Panc1 (cell line): ENCODE data around the gene NDUFAF2. TPM values are rescaled to one million over a fixed set of nuclear protein-coding genes. Genes with fewer than 3 reads are reported as not detected.

Experiments used
- ATAC-seq: fragments of 200-7000 bp; cut with Tn5 transposase; 2 replicates; pipeline ENCODE4 v1.9.1; 2020; ENCODE audit warnings: mild to moderate bottlenecking, moderate library complexity
- BruUV-seq: library from RNA; stranded (reverse); fragments of 400-500 nt; replicated peaks from 2 replicates; lab custom pipeline; 2021; lab: Mats Ljungman, UMichigan
- CTCF ChIA-PET: fragments of 300-600 bp; sonication (Branson Sonifier 250); formaldehyde crosslinking; loops from one replicate; lab custom pipeline; 2022; ENCODE audit warnings: antibody characterized with exemption; lab: Charles Lee
- POLR2A ChIA-PET: fragments of 300-600 bp; sonication (Branson Sonifier 250); formaldehyde crosslinking; loops from one replicate; lab custom pipeline; 2022; ENCODE audit warnings: antibody characterized with exemption; lab: Charles Lee
- DNase-seq: peaks from one replicate; pipeline ENCODE4 v3.0.0-alpha.2; 2010; ENCODE audit warnings: low read depth, low spot score
- H3K27ac ChIP-seq: 2 replicates; pipeline ENCODE4 v1.5.1; 2011; ENCODE audit warnings: mild to moderate bottlenecking, low read length, inconsistent platforms
- H3K27me3 ChIP-seq: fragments of 200-500 bp; sonication (Bioruptor generic); 2 replicates; pipeline ENCODE4 v1.6.0; 2014; ENCODE audit warnings: low read length, inconsistent platforms; ENCODE audit not compliant: control insufficient read depth, insufficient read depth
- H3K36me3 ChIP-seq: fragments of 200-500 bp; sonication (Bioruptor generic); 2 replicates; pipeline ENCODE4 v1.5.1; 2014; ENCODE audit warnings: inconsistent platforms, mild to moderate bottlenecking, low read length, moderate library complexity; ENCODE audit not compliant: control insufficient read depth, insufficient read depth
- H3K4me1 ChIP-seq: 2 replicates; pipeline ENCODE4 v1.5.1; 2011; ENCODE audit warnings: inconsistent platforms, mild to moderate bottlenecking, low read length, moderate library complexity; ENCODE audit not compliant: control insufficient read depth, insufficient read depth
- H3K4me3 ChIP-seq, 2 experiments: 2 replicates each; pipeline ENCODE4 v1.5.1; 2011 to 2012; ENCODE audit warnings: low read depth in 2 of 2, low read length in 2 of 2, mild to moderate bottlenecking in 2 of 2, inconsistent platforms in 1 of 2, moderate library complexity in 1 of 2
- H3K9me3 ChIP-seq: fragments of 200-500 bp; sonication (Bioruptor generic); 2 replicates; pipeline ENCODE4 v1.5.1; 2014; ENCODE audit warnings: low read depth, mild to moderate bottlenecking, inconsistent platforms, low read length, moderate library complexity; ENCODE audit not compliant: control insufficient read depth, insufficient read depth
- CTCF ChIP-seq: fragments of 450-650 bp; IDR thresholded peaks from 2 replicates; pipeline ENCODE4 v1.5.1; 2017; ENCODE audit warnings: mild to moderate bottlenecking
- POLR2AphosphoS5 ChIP-seq: IDR thresholded peaks from 2 replicates; pipeline ENCODE4 v1.6.1; 2012; ENCODE audit warnings: mild to moderate bottlenecking, low read depth, low read length, moderate library complexity
- REST ChIP-seq, 2 experiments: IDR thresholded peaks; 2 replicates each; pipeline ENCODE4 v1.6.1; 2011 to 2012; ENCODE audit warnings: low read depth in 2 of 2, control low read depth in 1 of 2, low read length in 1 of 2, mild to moderate bottlenecking in 1 of 2, moderate library complexity in 1 of 2; ENCODE audit not compliant: insufficient read depth in 1 of 2
- SIN3A ChIP-seq: IDR thresholded peaks from 2 replicates; pipeline ENCODE4 v1.6.1; 2012; ENCODE audit warnings: low read depth, mild to moderate bottlenecking, low read length, moderate library complexity, borderline replicate concordance; ENCODE audit not compliant: insufficient read depth
- TCF7L2 ChIP-seq: IDR thresholded peaks from 2 replicates; pipeline ENCODE4 v1.6.1; 2011; ENCODE audit warnings: mild to moderate bottlenecking, low read depth, low read length, inconsistent platforms
- in situ Hi-C: cut with HindIII; loops from 2 replicates; pipeline ENCODE4 v1.10.0; 2016; ENCODE audit warnings: low sequenced_read_pairs, low pct_unique_long_range_greater_than_20kb
- intact Hi-C: fragments of 100-400 bp; cut with micrococcal nuclease; formaldehyde crosslinking; loops from one replicate; pipeline ENCODE4 v1.10.0; 2022; ENCODE audit not compliant: unreplicated experiment
- total RNA-seq: library from RNA; stranded (reverse); gene quantifications from one replicate; pipeline ENCODE4 v1.2.1, GENCODE V29; 2021; ENCODE audit not compliant: unreplicated experiment

NDUFAF2 gene
- total RNA-seq, 1 experiment from 2014 or later, result 41.6 TPM

GRCh38 chr5:61142391-61142790 lies 197.4 kb downstream of the NDUFAF2 start:
- Histone ChIP-seq H3K4me1 (no peaks in the 10 kb centered on the region), H3K27me3 (no peaks in the 10 kb centered on the region), H3K36me3 (no peaks in the 10 kb centered on the region), H3K4me3 (no peak overlapping the region), H3K9me3 (no peaks in the 10 kb centered on the region), H3K27ac (no peak overlapping the region)
- in situ Hi-C loops (no loop called here), intact Hi-C loops (no loop called here)
- POLR2A ChIA-PET, result no interaction called here
- ATAC-seq, result no peak
- BruUV-seq, result no TSS peak
- DNase-seq, result no peak
- CTCF ChIA-PET, result no interaction called here
- TF ChIP-seq SIN3A (no peak), TCF7L2 (no peak), POLR2AphosphoS5 (no peak), CTCF (no peak), REST (IDR thresholded peaks at IDR 0.05; ENCODE audit: insufficient read depth in 1 of 2, low read depth in 2 of 2, low read length in 1 of 2) (no peak)

GRCh38 chr5:61142811-61143210 lies 197.8 kb downstream of the NDUFAF2 start:
- ATAC-seq (no peak), DNase-seq (no peak)
- in situ Hi-C loops (no loop called here), intact Hi-C loops (no loop called here)
- Histone ChIP-seq H3K27ac (no peak overlapping the region), H3K27me3 (no peaks in the 10 kb centered on the region), H3K9me3 (no peaks in the 10 kb centered on the region), H3K36me3 (no peaks in the 10 kb centered on the region), H3K4me3 (no peak overlapping the region), H3K4me1 (no peaks in the 10 kb centered on the region)
- TF ChIP-seq TCF7L2, result no peak
- no peak for TF ChIP-seq CTCF
- ChIA-PET POLR2A (no interaction called here), CTCF (no interaction called here)
- BruUV-seq, result no TSS peak
